Right forelimb (tissue), 1 donor: ENCODE data around the gene BARX2.
A peak's percentile ranks its signal among the peaks of the same experiment; 100 is the strongest.
"Not testable (repeated sequence)": the region's sequence is repeated elsewhere in the genome, so short reads cannot be mapped to it uniquely, and the experiment has no call there.

Experiments used
- DNase-seq: peaks from one replicate; pipeline ENCODE4 v3.0.0-alpha.2; 2018

The BARX2 gene

GRCh38 chr11:129375751-129376657 lies at the start of gene BARX2:
Gene BARX2, plus strand, starts transcription at chr11:129375848. Its CDS starts 188 bp downstream, at chr11:129376036.
- peak; percentile 74 for DNase-seq

GRCh38 chr11:129326921-129327320 lies 48.7 kb upstream of the BARX2 start:
- no peak for DNase-seq

GRCh38 chr11:129327708-129328107 lies 47.9 kb upstream of the BARX2 start:
- not testable (repeated sequence) for DNase-seq

GRCh38 chr11:129328756-129329155 lies 46.9 kb upstream of the BARX2 start:
- DNase-seq, result no peak

- no peak for DNase-seq
These were observed 44.4 kb upstream of the BARX2 start for GRCh38 chr11:129331217-129331616.

- DNase-seq, result peak; percentile 91
These were observed 43.8 kb upstream of the BARX2 start for GRCh38 chr11:129331871-129332274.

GRCh38 chr11:129333873-129334272 lies 41.8 kb upstream of the BARX2 start:
- no peak for DNase-seq

GRCh38 chr11:129344301-129344940 lies 31.2 kb upstream of the BARX2 start:
- not testable (repeated sequence) for DNase-seq

- DNase-seq, result no peak
These were observed 28.7 kb upstream of the BARX2 start for GRCh38 chr11:129346916-129347315.

- no peak for DNase-seq
These were observed 26.8 kb upstream of the BARX2 start for GRCh38 chr11:129348813-129349212.

- DNase-seq, result no peak
These were observed 23.0 kb upstream of the BARX2 start for GRCh38 chr11:129352676-129353075.

GRCh38 chr11:129354691-129355090 lies 21.0 kb upstream of the BARX2 start:
- DNase-seq, result no peak

- DNase-seq, result no peak
These were observed 15.9 kb upstream of the BARX2 start for GRCh38 chr11:129359748-129360147.

- peak; percentile 87 for DNase-seq
These were observed 11.4 kb upstream of the BARX2 start for GRCh38 chr11:129364143-129364654.

GRCh38 chr11:129365816-129366215 lies 9.8 kb upstream of the BARX2 start:
- DNase-seq, result no peak

GRCh38 chr11:129366737-129367597 lies 8.7 kb upstream of the BARX2 start:
- no peak for DNase-seq

- DNase-seq, result no peak
These were observed 6.6 kb upstream of the BARX2 start for GRCh38 chr11:129368889-129369672.

- DNase-seq, result no peak
These were observed 4.9 kb upstream of the BARX2 start for GRCh38 chr11:129370715-129371114.

GRCh38 chr11:129372609-129373488 lies 2.8 kb upstream of the BARX2 start:
- DNase-seq, result no peak

- DNase-seq, result no peak
These were observed 2.1 kb upstream of the BARX2 start for GRCh38 chr11:129373489-129373953.
